Measurements from ENCODE around the gene SCARF2. TPM values are rescaled to one million over a fixed set of nuclear protein-coding genes. Genes with fewer than 3 reads are reported as not detected.

The SCARF2 gene
- total and polyA plus RNA-seq, 8 donors = 0.89 to 42.9 (median 3.9) TPM

DNA sequence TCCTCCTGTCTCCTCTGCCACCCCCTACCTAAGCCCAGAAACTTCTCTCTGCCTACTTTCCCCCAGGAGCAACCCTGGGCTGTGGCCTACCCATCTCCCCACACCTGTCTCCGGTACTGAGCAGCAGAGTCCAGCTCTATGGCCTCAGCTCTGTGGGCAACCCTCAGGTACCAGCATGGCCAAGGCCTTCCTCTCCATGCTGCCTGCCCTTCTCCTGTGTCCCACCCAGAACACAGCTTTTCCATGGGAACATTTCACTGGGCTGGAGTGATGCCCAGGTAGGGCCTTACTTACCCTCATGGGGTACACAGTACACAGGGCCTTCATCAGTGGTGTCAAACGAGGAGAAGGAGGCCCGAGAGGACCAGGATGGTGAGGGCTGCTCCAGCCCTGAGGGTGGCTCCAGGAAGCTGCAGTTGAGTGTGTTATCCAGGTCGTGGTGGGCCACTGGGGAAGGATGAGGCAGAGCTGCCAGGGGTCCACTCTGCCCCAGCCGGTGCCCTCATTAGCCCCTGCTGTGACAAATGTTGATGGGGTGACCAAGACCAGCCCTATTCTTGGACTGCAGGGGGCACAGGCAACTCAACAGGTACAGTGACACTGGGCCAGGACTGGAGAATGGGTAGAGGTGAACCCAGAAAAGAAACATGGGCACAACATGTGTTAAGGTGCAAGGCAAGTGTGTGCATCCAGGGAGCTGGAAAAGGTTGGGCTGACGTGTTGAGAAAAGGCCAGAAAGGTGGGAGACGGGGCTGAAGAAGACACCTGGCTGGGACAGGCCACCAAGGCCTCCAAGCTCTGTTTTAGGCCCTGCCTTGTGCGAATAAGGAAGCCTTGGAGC is 10.3 kb downstream of the SCARF2 start:
- intact Hi-C loops (cut with DNase I; ENCODE audit: low total_unique reads) = no loop called here

GRCh38 chr22:20426259-20426615 is 11.4 kb downstream of the SCARF2 start:
- Histone ChIP-seq H3K4me1 (peaks cover 50 to 67% (median 58%) of the 10 kb centered on the region in 4 donors), H3K27me3 (peaks cover 0 to 76% (median 50%) of the 10 kb centered on the region in 3 donors), H3K9me3 (no peaks in the 10 kb centered on the region), H3K4me3 (peak overlapping the region in 2 of 4 donors; percentile 40 to 44), H3K27ac (no peak overlapping the region), H3K36me3 (peaks cover 0 to 44% (median 28%) of the 10 kb centered on the region in 4 donors)
- 48 to 80% (median 64%) methylated on average over 2 to 12 of the region's 12 CpGs for WGBS, 5 donors
- no peak for TF ChIP-seq EP300 (IDR thresholded peaks at IDR 0.05)
- TF ChIP-seq POLR2A (IDR thresholded peaks at IDR 0.05) = no peak
- no peak for TF ChIP-seq POLR2AphosphoS5 (IDR thresholded peaks at IDR 0.05)
- TF ChIP-seq, protein P1, sequence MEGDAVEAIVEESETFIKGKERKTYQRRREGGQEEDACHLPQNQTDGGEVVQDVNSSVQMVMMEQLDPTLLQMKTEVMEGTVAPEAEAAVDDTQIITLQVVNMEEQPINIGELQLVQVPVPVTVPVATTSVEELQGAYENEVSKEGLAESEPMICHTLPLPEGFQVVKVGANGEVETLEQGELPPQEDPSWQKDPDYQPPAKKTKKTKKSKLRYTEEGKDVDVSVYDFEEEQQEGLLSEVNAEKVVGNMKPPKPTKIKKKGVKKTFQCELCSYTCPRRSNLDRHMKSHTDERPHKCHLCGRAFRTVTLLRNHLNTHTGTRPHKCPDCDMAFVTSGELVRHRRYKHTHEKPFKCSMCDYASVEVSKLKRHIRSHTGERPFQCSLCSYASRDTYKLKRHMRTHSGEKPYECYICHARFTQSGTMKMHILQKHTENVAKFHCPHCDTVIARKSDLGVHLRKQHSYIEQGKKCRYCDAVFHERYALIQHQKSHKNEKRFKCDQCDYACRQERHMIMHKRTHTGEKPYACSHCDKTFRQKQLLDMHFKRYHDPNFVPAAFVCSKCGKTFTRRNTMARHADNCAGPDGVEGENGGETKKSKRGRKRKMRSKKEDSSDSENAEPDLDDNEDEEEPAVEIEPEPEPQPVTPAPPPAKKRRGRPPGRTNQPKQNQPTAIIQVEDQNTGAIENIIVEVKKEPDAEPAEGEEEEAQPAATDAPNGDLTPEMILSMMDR (IDR thresholded peaks at IDR 0.05) = no peak
- intact Hi-C loops (cut with DNase I; ENCODE audit: low total_unique reads) = no loop called here
- no peak for DNase-seq

More for the DNA sequence above, 10.3 kb downstream of the SCARF2 start:
- no peak overlapping the region for H3K4me3 ChIP-seq
- no peak for TF ChIP-seq POLR2A (IDR thresholded peaks at IDR 0.05)
- TF ChIP-seq, protein P1 (IDR thresholded peaks at IDR 0.05) = no peak
- TF ChIP-seq EP300 (IDR thresholded peaks at IDR 0.05) = no peak
- peaks cover 0 to 44% (median 28%) of the 10 kb centered on the region in 4 donors for H3K36me3 ChIP-seq
- peaks cover 56 to 76% (median 67%) of the 10 kb centered on the region in 4 donors for H3K4me1 ChIP-seq
- no peak for DNase-seq
- 83 to 97% (median 94%) methylated on average over 7 to 8 of the region's 8 CpGs for WGBS, 5 donors
- no peak overlapping the region for H3K27ac ChIP-seq
- H3K27me3 ChIP-seq = peaks cover 0 to 87% (median 60%) of the 10 kb centered on the region in 3 donors
- no peaks in the 10 kb centered on the region for H3K9me3 ChIP-seq

- no peaks in the 10 kb centered on the region for H3K9me3 ChIP-seq
- peak in 1 of 2 donors; percentile 56 for DNase-seq
- 11 to 65% (median 25%) methylated on average over 27 to 96 of the region's 96 CpGs for WGBS, 5 donors
- H3K4me1 ChIP-seq = peaks cover 44 to 62% (median 53%) of the 10 kb centered on the region in 4 donors
- intact Hi-C loops (cut with DNase I; ENCODE audit: low total_unique reads) = no loop called here
- TF ChIP-seq EP300 (IDR thresholded peaks at IDR 0.05) (no peak), POLR2A (IDR thresholded peaks at IDR 0.05) (no peak), POLR2AphosphoS5 (IDR thresholded peaks at IDR 0.05) (no peak)
- TF ChIP-seq, protein P1 (IDR thresholded peaks at IDR 0.05) = no peak
- no peak overlapping the region for H3K27ac ChIP-seq
- H3K27me3 ChIP-seq = peaks cover 0 to 71% (median 44%) of the 10 kb centered on the region in 3 donors
- H3K4me3 ChIP-seq = peak overlapping the region; percentile 19 to 44 (median 30)
- H3K36me3 ChIP-seq = peaks cover 0 to 44% (median 28%) of the 10 kb centered on the region in 4 donors
These were observed 11.9 kb downstream of the SCARF2 start for GRCh38 chr22:20425566-20426258.

GRCh38 chr22:20424932-20425565 is 12.6 kb downstream of the SCARF2 start:
- DNase-seq = peak in 1 of 2 donors; percentile 86

More at GRCh38 chr22:20424932-20425565, 12.6 kb downstream of the SCARF2 start:
- WGBS, 5 donors = 30 to 79% (median 44%) methylated on average over 31 to 59 of the region's 59 CpGs
- peaks cover 38 to 55% (median 47%) of the 10 kb centered on the region in 4 donors for H3K4me1 ChIP-seq
- H3K36me3 ChIP-seq = peaks cover 0 to 39% (median 26%) of the 10 kb centered on the region in 4 donors
- peak overlapping the region; percentile 19 to 44 (median 30) for H3K4me3 ChIP-seq
- H3K27me3 ChIP-seq = peaks cover 0 to 64% (median 38%) of the 10 kb centered on the region in 3 donors
- H3K27ac ChIP-seq = peak overlapping the region in 2 of 5 donors; percentile 13 to 47
- H3K9me3 ChIP-seq = no peaks in the 10 kb centered on the region
- intact Hi-C loops (cut with DNase I; ENCODE audit: low total_unique reads) = loop anchor here (5.0 kb wide), 2 partner anchors 32 to 72 kb away; partner anchors contain the start of gene KLHL22
- TF ChIP-seq POLR2A (IDR thresholded peaks at IDR 0.05) = no peak
- no peak for TF ChIP-seq POLR2AphosphoS5 (IDR thresholded peaks at IDR 0.05)
- no peak for TF ChIP-seq EP300 (IDR thresholded peaks at IDR 0.05)
- TF ChIP-seq, protein P1 (IDR thresholded peaks at IDR 0.05) = no peak

All from stomach (tissue), 9 donors.